AG09319 (cell line): ENCODE measurements around the gene CASP9.

Experiments used
- DNase-seq: peaks from one replicate; pipeline ENCODE4 v3.0.0-alpha.2; 2010; ENCODE audit warnings: low read depth; ENCODE audit errors: extremely low read depth
- TF ChIP-seq, protein P1 (sequence below): IDR thresholded peaks from 2 replicates; pipeline ENCODE4 v1.5.1; 2011; ENCODE audit warnings: low read depth, mild to moderate bottlenecking, inconsistent platforms, low read length, moderate library complexity

The CASP9 gene

DNA sequence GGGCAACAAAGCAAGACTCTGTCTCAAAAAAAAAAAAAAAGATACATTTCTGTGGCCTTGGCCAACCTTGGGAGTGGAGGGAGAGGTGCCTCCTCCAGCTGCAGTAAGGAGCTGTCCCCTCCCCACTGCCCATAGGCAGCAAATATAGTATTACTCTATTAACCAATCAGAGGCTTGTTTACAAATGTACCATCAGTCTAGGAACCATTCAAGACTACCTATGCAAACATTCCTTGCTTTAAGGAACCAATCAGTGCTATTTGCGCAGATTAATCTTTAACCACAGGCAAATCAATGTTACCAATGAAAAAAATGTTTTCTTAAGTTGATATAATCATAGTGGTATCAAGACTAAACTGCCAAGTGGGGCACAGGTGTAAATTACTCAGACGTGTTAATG, 66.4 kb downstream of the CASP9 start:
- TF ChIP-seq, protein P1, sequence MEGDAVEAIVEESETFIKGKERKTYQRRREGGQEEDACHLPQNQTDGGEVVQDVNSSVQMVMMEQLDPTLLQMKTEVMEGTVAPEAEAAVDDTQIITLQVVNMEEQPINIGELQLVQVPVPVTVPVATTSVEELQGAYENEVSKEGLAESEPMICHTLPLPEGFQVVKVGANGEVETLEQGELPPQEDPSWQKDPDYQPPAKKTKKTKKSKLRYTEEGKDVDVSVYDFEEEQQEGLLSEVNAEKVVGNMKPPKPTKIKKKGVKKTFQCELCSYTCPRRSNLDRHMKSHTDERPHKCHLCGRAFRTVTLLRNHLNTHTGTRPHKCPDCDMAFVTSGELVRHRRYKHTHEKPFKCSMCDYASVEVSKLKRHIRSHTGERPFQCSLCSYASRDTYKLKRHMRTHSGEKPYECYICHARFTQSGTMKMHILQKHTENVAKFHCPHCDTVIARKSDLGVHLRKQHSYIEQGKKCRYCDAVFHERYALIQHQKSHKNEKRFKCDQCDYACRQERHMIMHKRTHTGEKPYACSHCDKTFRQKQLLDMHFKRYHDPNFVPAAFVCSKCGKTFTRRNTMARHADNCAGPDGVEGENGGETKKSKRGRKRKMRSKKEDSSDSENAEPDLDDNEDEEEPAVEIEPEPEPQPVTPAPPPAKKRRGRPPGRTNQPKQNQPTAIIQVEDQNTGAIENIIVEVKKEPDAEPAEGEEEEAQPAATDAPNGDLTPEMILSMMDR: no peak
- no peak for DNase-seq

DNA sequence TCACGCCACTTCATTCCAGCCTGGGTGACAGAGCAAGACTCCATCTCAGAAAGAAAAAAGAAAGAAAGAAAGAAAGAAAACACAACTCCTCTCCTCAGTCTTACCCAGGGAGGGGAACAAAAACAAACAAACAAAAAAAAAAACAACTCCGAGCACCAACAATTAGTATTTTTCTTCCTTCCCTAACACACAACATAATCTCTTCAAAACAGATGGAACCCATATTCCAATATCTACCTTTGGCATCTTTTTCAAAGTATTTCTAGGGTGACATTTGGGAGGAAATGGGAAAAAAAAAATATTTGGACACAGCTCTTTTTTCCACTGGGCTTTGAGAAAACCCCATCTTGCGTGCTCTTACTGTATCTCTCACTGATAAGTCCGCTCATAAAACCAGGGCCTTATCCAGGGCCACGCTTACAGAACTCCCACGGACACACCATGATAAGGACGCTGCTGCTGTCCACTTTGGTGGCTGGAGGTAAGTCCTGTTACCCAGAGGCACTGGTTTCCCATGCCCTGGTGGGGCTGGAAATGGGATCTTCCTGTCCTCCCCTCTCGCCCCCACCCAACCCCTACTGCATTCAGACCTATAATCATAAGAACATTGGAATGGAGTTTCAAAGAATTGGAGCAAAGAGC, 67.6 kb downstream of the CASP9 start, which contains the start of gene CELA2A:
Gene CELA2A, plus strand, starts transcription at position 420 of the 642 bp plus-strand sequence. Its CDS starts 22 bp downstream, at position 442.
- TF ChIP-seq, protein P1: no peak
- no peak for DNase-seq

DNA sequence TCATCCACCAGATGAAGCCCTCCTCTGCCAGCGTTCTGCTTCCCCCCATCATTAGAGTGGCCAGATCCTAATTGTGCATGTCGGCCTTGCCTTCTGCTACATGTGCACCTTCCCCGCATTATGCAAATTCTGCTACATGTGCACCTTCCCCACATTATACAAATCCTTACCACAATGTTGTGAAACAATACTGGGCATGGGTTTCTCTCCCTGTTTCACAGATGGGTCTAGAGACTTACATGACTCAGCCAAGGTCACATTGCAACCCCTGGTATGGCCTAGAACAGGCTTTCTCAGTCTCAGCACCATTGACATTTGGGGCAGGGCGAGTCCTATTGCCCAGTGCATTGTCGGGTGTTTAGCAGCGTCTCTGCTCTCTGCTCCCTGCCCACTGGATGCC, 68.5 kb downstream of the CASP9 start:
- TF ChIP-seq, protein P1: no peak
- peak; percentile 55 for DNase-seq

DNA sequence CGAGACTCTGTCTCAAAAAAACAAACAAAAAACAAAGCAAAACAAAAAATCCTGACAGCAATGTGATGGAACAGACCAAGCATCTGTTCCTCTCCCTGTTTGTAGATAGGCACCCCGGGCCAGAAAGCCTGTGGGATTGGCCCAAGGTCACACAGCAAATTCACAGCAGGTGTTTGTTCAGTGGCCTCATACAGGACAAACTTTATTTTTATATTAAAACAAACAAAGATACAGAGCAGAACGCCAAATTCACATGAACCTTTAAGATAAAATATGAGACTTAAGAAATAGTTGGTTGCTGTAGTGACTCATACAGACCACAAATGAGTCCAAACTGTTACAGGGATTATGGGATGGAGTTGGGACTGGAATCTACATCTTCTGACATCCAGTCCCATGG, 69.8 kb downstream of the CASP9 start:
- TF ChIP-seq, protein P1: no peak
- peak; percentile 61 for DNase-seq

DNA sequence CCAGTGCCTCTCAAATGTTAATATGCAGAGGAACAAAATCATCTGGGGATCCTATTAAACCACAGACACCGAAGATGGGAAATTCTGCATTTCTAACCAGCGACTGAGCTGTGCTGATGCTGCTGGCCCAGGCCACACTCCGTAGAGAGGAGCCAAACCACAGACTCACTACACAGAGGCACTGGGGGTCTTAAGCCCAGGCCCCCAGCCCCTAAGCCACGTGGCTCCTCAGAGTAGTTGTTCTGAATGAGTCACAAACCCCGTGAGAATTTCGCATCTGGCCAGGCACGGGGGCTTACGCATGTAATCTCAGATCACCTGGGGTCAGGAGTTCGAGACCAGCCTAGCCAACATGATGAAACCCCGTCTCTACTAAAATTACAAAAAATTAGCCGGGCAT, 70.3 kb downstream of the CASP9 start:
- DNase-seq: no peak

DNA sequence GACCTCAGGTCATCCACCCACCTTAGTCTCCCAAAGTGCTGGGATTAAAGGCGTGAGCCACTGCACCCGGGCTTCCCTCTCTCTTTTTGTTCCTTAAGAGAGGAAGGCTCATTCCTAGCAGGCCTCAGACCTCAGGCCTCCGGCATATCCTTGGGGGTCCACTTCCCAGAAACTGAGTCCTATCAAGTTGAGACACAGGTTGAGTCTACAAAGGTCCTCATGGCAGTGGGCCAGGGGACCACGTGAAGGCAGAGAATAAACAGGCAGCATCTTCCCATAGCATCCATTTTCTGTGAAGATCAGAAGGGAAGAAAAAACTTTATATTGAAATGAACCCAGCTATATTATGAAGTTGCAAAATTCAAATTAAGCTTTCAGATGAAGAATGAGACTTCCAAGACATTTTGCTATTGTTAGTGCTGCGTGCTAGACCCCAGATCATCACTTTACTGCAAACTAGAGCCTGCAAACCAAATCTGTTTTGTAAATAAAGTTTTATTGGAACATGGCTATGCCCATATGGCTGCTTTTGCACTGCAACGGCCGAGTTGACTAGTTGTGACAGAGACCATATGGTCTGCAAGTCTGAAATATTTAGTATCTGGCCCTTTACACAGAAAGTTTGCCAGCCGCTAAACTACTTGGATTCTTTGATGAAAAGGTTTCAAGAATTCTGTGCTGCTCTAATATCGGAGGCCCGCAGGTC, 71.0 kb downstream of the CASP9 start:
- TF ChIP-seq, protein P1: no peak

More for the DNA sequence above, 70.3 kb downstream of the CASP9 start:
- TF ChIP-seq, protein P1: no peak

DNA sequence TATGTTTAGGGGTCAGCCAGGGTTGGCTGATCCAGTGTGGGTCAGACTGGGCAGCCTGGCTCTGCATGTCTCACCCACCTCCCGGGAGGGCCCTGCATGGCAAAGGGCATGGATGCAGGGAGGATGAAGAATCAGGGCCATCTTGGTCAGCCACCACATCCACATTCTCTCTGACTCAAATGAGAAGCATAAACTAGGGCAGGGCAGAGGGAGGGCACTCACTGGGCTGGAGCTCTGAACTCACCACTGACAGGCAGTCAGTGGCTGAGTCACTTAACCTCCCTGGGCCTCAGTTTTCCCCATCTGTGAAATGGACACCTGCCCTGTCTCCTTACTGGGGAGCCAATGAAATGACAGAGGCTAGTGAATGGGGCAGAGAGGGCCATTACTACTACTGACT, 71.8 kb downstream of the CASP9 start:
- no peak for DNase-seq
- TF ChIP-seq, protein P1: no peak

More for the DNA sequence above, 71.0 kb downstream of the CASP9 start:
- no peak for DNase-seq
